Right lobe of liver (tissue), 4 donors: ENCODE data around the gene NUDT4.

ENCODE experiments used
- POLR2A ChIP-seq: fragments of 450-650 bp; IDR thresholded peaks from one replicate; pipeline ENCODE4 v1.6.1; 2017; ENCODE audit warnings: antibody characterized with exemption, mild to moderate bottlenecking
- TF ChIP-seq, protein P1 (sequence below), 4 donors: fragments of 200-600 bp in 3 of 4; fragments of 450-650 bp in 1 of 4; IDR thresholded peaks; one replicate each; pipeline versions ENCODE4 v1.5.1 to v1.8.0; 2016 to 2022; ENCODE audit warnings: antibody characterized with exemption in 4 of 4, mild to moderate bottlenecking in 2 of 4
- donor health status: DM: no; HTN: no; CAD: no.
- donor health status: DM: no; HTN: no; CAD: no.
- donor health status: DM: no; HTN: yes; CAD: no.

GRCh38 chr12:93377252-93378195 is at the start of gene NUDT4:
- TF ChIP-seq, protein P1, sequence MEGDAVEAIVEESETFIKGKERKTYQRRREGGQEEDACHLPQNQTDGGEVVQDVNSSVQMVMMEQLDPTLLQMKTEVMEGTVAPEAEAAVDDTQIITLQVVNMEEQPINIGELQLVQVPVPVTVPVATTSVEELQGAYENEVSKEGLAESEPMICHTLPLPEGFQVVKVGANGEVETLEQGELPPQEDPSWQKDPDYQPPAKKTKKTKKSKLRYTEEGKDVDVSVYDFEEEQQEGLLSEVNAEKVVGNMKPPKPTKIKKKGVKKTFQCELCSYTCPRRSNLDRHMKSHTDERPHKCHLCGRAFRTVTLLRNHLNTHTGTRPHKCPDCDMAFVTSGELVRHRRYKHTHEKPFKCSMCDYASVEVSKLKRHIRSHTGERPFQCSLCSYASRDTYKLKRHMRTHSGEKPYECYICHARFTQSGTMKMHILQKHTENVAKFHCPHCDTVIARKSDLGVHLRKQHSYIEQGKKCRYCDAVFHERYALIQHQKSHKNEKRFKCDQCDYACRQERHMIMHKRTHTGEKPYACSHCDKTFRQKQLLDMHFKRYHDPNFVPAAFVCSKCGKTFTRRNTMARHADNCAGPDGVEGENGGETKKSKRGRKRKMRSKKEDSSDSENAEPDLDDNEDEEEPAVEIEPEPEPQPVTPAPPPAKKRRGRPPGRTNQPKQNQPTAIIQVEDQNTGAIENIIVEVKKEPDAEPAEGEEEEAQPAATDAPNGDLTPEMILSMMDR (IDR thresholded peaks at IDR 0.05) = peak in 1 of 4 donors; percentile 13
- TF ChIP-seq POLR2A = peak; percentile 92
